Measurements from ENCODE around the gene PEX11A. TPM values are rescaled to one million over a fixed set of nuclear protein-coding genes. Genes with fewer than 3 reads are reported as not detected.

Gene PEX11A
- total RNA-seq, 1 experiment from 2014 or later: 1.3 TPM

DNA sequence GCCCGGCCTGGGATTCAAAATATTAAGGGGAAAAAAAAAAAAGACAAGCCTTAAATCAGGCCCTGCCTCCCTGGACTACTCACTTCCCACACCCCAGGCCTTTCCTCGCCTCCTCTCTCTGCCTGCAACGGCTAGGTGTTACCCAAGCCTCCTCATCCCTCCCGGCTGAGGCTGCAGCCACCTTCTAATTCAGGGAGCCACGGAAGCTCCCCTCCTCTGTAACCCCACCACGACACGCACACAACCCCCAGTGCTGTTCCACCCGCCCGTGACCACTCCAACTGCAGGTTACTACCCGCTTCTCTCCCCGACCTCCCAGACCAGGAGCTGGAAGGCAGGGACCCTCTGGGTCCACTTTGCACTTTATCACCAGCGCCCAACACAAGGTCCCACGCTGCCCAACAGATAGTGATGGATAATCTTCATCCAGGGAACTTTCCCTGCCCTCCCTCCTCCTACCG lies 36.2 kb downstream of the PEX11A start:
- TF ChIP-seq, protein P1, sequence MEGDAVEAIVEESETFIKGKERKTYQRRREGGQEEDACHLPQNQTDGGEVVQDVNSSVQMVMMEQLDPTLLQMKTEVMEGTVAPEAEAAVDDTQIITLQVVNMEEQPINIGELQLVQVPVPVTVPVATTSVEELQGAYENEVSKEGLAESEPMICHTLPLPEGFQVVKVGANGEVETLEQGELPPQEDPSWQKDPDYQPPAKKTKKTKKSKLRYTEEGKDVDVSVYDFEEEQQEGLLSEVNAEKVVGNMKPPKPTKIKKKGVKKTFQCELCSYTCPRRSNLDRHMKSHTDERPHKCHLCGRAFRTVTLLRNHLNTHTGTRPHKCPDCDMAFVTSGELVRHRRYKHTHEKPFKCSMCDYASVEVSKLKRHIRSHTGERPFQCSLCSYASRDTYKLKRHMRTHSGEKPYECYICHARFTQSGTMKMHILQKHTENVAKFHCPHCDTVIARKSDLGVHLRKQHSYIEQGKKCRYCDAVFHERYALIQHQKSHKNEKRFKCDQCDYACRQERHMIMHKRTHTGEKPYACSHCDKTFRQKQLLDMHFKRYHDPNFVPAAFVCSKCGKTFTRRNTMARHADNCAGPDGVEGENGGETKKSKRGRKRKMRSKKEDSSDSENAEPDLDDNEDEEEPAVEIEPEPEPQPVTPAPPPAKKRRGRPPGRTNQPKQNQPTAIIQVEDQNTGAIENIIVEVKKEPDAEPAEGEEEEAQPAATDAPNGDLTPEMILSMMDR (conservative IDR thresholded peaks at IDR 0.05): no peak
- H3K23me2 ChIP-seq (ENCODE audit: insufficient read length, low read depth, low read length, poor library complexity, severe bottlenecking): peaks cover 6% of the 10 kb centered on the region
- H3K27ac ChIP-seq (ENCODE audit: insufficient read length, low read depth, low read length): no peak overlapping the region
- H2BK5ac ChIP-seq (ENCODE audit: insufficient read length, low read length): no peak overlapping the region
- no peak overlapping the region for H3K23ac ChIP-seq (ENCODE audit: insufficient read length, low read depth, low read length)
- peak overlapping the region in 1 of 3 experiments; percentile 76; a peak in 1 of 7 replicates for H3K27ac Mint-ChIP-seq
- no peak overlapping the region for H2BK15ac ChIP-seq (ENCODE audit: low read depth, low read length)
- H4K8ac ChIP-seq (replicated peaks; ENCODE audit: insufficient read length, low read depth, low read length): no peak overlapping the region
- H3K18ac ChIP-seq (ENCODE audit: insufficient read length, low read depth, low read length): no peak overlapping the region
- no peaks in the 10 kb centered on the region; the same call in 1 of the 2 replicates for H3K79me2 ChIP-seq (ENCODE audit: insufficient read depth, low read length)
- H3K4me3 Mint-ChIP-seq: peak overlapping the region; percentile 88 to 95
- peaks cover 11 to 27% (median 19%) of the 10 kb centered on the region in 3 experiments for H3K36me3 Mint-ChIP-seq (ENCODE audit: insufficient read depth in 1 of 3, low read depth in 3 of 3)
- no peaks in the 10 kb centered on the region for H3K4me1 ChIP-seq (ENCODE audit: insufficient read depth, low read length)
- H3K9ac ChIP-seq (ENCODE audit: extremely low read depth, insufficient read length, low read length): peak overlapping the region; percentile 66
- no peak overlapping the region for H2BK120ac ChIP-seq (ENCODE audit: low read depth, low read length, poor library complexity, severe bottlenecking)
- peaks cover 6 to 12% of the 10 kb centered on the region in 2 experiments for H3K4me1 Mint-ChIP-seq
- H3K9me3 ChIP-seq (ENCODE audit: control insufficient read depth, low read depth, low read length): no peaks in the 10 kb centered on the region
- no peak overlapping the region for H4K5ac ChIP-seq (ENCODE audit: insufficient read length, low read depth, low read length)
- no peaks in the 10 kb centered on the region for H3K9me3 Mint-ChIP-seq
- H3T11ph ChIP-seq (ENCODE audit: low read length): no peak overlapping the region
- no peak overlapping the region for H4K91ac ChIP-seq (ENCODE audit: insufficient read length, low read depth, low read length)
- no peak for DNase-seq
- H3K4me2 ChIP-seq (ENCODE audit: insufficient read depth, insufficient read length, low read length): peak overlapping the region; percentile 94
- H3K79me1 ChIP-seq (ENCODE audit: insufficient read depth, low read depth, low read length, poor library complexity, severe bottlenecking): no peaks in the 10 kb centered on the region
- H3K4ac ChIP-seq (ENCODE audit: low read depth, low read length): no peak overlapping the region
- H2BK20ac ChIP-seq (ENCODE audit: low read depth, low read length, poor library complexity, severe bottlenecking): no peak overlapping the region
- no peaks in the 10 kb centered on the region for H4K20me1 ChIP-seq (ENCODE audit: control insufficient read depth, insufficient read depth, insufficient read length)
- no peak overlapping the region for H3K14ac ChIP-seq (ENCODE audit: insufficient read depth, low read length)
- H2BK12ac ChIP-seq (ENCODE audit: insufficient read length, low read depth, low read length): no peak overlapping the region
- H3K56ac ChIP-seq (ENCODE audit: insufficient read length, low read depth, low read length): no peak overlapping the region
- no peaks in the 10 kb centered on the region for H3K27me3 ChIP-seq (ENCODE audit: insufficient read depth, low read length)
- no peak overlapping the region for H2AFZ ChIP-seq (ENCODE audit: low read length)
- WGBS (ENCODE audit: extremely low coverage, insufficient read length, low lambda C conversion rate): no CpG with 5 or more reads among the region's 14 CpGs
- peaks cover 18% of the 10 kb centered on the region for H3K27me3 Mint-ChIP-seq (ENCODE audit: low read depth)
- no peak overlapping the region for H2AK5ac ChIP-seq (ENCODE audit: insufficient read length, low read length)

Data from H9 (cell line).